DOHH2 (cell line): ENCODE results near the gene OGFOD2.

Source experiments
- H3F3A ChIP-seq: fragments of 200-600 bp; sonication (generic), shearing (Covaris generic); 2 replicates; pipeline ENCODE4 v1.6.0; 2016; ENCODE audit warnings: antibody characterized with exemption, mild to moderate bottlenecking; ENCODE audit not compliant: control insufficient read depth, insufficient read depth
- H3K27ac ChIP-seq: fragments of 200-600 bp; sonication (generic); 2 replicates; pipeline ENCODE4 v1.5.1; 2014; ENCODE audit warnings: low read depth, mild to moderate bottlenecking, low read length, moderate library complexity
- H3K27me3 ChIP-seq: fragments of 200-600 bp; sonication (generic); 2 replicates; pipeline ENCODE4 v1.6.1; 2014; ENCODE audit warnings: mild to moderate bottlenecking, low read length, mixed read lengths; ENCODE audit not compliant: control insufficient read depth
- H3K36me3 ChIP-seq: fragments of 200-600 bp; sonication (generic); 2 replicates; pipeline ENCODE4 v1.6.1; 2014; ENCODE audit warnings: mild to moderate bottlenecking, low read length, moderate library complexity, mixed read lengths; ENCODE audit not compliant: control insufficient read depth
- H3K4me1 ChIP-seq: fragments of 200-600 bp; sonication (generic); 2 replicates; pipeline ENCODE4 v1.6.1; 2014; ENCODE audit warnings: mild to moderate bottlenecking, low read length, mixed read lengths; ENCODE audit not compliant: control insufficient read depth
- H3K4me2 ChIP-seq: fragments of 200-600 bp; sonication (generic); 2 replicates; pipeline ENCODE4 v1.6.0; 2014; ENCODE audit warnings: mild to moderate bottlenecking, low read length, moderate library complexity
- H3K4me3 ChIP-seq: fragments of 200-600 bp; sonication (generic); 2 replicates; pipeline ENCODE4 v1.5.1; 2014; ENCODE audit warnings: mild to moderate bottlenecking, low read length, mixed read lengths
- H3K79me2 ChIP-seq: fragments of 200-600 bp; sonication (generic); 2 replicates; pipeline ENCODE4 v1.6.1; 2014; ENCODE audit warnings: mild to moderate bottlenecking, low read length, mixed read lengths; ENCODE audit not compliant: control insufficient read depth
- H3K9me2 ChIP-seq: fragments of 200-600 bp; sonication (generic); replicated peaks from 2 replicates; pipeline ENCODE4 v1.6.1; 2014; ENCODE audit warnings: mild to moderate bottlenecking, low read length, mixed read lengths; ENCODE audit not compliant: control insufficient read depth
- H3K9me3 ChIP-seq: fragments of 200-600 bp; sonication (generic); 2 replicates; pipeline ENCODE4 v1.6.1; 2014; ENCODE audit warnings: antibody characterized with exemption, low read length, mixed read lengths; ENCODE audit not compliant: control insufficient read depth, insufficient read depth
- H4K20me1 ChIP-seq: fragments of 200-600 bp; sonication (generic); 2 replicates; pipeline ENCODE4 v1.6.0; 2014; ENCODE audit warnings: low read depth, mild to moderate bottlenecking, antibody characterized with exemption, low read length, moderate library complexity; ENCODE audit not compliant: control insufficient read depth, insufficient read depth
- EZH2phosphoT487 ChIP-seq: fragments of 200-600 bp; sonication (generic); IDR thresholded peaks from 2 replicates; pipeline ENCODE4 v1.6.1; 2017; ENCODE audit warnings: borderline replicate concordance, mild to moderate bottlenecking, antibody characterized with exemption, low read length, moderate library complexity, mixed read lengths
- TF ChIP-seq, protein P1 (sequence below): fragments of 200-600 bp; sonication (generic); IDR thresholded peaks from one replicate; pipeline ENCODE4 v1.5.1; 2014; ENCODE audit warnings: antibody characterized with exemption, mild to moderate bottlenecking, low read depth, low read length; ENCODE audit not compliant: poor library complexity, severe bottlenecking

Gene OGFOD2

GRCh38 chr12:123019841-123020138 lies 44.7 kb downstream of the OGFOD2 start:
- no peak overlapping the region for H3K4me2 ChIP-seq
- no peaks in the 10 kb centered on the region for H3K9me3 ChIP-seq
- H3K79me2 ChIP-seq: no peaks in the 10 kb centered on the region
- H3K4me3 ChIP-seq: no peak overlapping the region
- no peaks in the 10 kb centered on the region for H3F3A ChIP-seq
- TF ChIP-seq, protein P1, sequence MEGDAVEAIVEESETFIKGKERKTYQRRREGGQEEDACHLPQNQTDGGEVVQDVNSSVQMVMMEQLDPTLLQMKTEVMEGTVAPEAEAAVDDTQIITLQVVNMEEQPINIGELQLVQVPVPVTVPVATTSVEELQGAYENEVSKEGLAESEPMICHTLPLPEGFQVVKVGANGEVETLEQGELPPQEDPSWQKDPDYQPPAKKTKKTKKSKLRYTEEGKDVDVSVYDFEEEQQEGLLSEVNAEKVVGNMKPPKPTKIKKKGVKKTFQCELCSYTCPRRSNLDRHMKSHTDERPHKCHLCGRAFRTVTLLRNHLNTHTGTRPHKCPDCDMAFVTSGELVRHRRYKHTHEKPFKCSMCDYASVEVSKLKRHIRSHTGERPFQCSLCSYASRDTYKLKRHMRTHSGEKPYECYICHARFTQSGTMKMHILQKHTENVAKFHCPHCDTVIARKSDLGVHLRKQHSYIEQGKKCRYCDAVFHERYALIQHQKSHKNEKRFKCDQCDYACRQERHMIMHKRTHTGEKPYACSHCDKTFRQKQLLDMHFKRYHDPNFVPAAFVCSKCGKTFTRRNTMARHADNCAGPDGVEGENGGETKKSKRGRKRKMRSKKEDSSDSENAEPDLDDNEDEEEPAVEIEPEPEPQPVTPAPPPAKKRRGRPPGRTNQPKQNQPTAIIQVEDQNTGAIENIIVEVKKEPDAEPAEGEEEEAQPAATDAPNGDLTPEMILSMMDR: no peak
- TF ChIP-seq EZH2phosphoT487: no peak
- H3K27ac ChIP-seq: no peak overlapping the region
- peaks cover 5% of the 10 kb centered on the region; the same call in 1 of the 2 replicates for H3K27me3 ChIP-seq
- H4K20me1 ChIP-seq: no peaks in the 10 kb centered on the region
- H3K36me3 ChIP-seq: no peaks in the 10 kb centered on the region
- H3K4me1 ChIP-seq: no peaks in the 10 kb centered on the region
- H3K9me2 ChIP-seq: no peaks in the 10 kb centered on the region

DNA sequence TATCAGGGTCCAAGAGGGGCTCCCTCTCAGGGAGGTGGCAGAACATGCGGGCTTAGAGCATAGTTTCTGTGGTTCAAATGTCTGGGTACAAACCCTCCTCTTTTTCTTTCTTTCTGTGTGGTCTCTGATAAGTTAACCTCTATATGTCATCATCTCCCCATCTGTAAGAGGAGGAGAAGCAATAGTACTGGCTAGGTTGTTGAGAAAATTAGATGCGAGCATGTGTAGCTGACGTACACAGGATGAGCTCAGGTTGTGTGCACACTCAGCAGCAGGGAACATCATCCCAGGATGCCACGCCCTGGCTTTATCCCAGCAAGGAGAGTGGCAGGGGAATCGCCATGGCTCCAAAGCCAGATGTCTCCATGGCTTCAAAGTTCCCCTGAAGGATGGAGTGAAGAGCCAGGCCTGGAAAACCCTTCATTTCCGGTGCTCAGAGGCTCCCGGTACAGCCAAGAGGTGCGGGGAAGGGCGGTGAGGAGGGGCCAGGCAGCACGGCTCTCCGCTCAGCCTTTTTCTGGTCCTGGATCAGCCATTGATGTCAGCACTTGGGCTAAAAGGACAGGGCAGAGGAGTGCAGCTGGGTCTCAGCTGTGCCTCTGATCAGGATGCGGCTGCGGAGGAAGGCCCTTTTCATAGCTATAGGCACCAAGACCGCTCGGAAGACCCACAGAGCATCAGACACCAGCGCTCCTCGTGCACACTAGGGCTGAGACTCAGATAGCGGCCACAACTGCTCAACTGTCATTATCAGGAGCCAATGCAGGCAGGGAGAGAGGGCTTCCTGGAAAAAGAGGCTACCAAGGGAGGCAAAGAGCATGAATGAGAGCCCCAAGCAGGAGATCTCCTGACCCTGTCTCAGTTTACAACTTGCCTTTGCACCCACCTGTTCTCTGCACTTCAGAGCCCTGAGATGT lies 46.9 kb downstream of the OGFOD2 start:
- no peak overlapping the region for H3K4me3 ChIP-seq
- H3K9me2 ChIP-seq: no peaks in the 10 kb centered on the region
- H3K4me1 ChIP-seq: no peaks in the 10 kb centered on the region
- TF ChIP-seq, protein P1: no peak
- TF ChIP-seq EZH2phosphoT487: no peak
- H4K20me1 ChIP-seq: no peaks in the 10 kb centered on the region
- H3K27me3 ChIP-seq: peaks cover 3% of the 10 kb centered on the region; the same call in 1 of the 2 replicates
- H3K79me2 ChIP-seq: no peaks in the 10 kb centered on the region
- no peak overlapping the region for H3K4me2 ChIP-seq
- no peaks in the 10 kb centered on the region for H3K36me3 ChIP-seq
- H3K27ac ChIP-seq: no peak overlapping the region
- no peaks in the 10 kb centered on the region for H3K9me3 ChIP-seq
- H3F3A ChIP-seq: no peaks in the 10 kb centered on the region

DNA sequence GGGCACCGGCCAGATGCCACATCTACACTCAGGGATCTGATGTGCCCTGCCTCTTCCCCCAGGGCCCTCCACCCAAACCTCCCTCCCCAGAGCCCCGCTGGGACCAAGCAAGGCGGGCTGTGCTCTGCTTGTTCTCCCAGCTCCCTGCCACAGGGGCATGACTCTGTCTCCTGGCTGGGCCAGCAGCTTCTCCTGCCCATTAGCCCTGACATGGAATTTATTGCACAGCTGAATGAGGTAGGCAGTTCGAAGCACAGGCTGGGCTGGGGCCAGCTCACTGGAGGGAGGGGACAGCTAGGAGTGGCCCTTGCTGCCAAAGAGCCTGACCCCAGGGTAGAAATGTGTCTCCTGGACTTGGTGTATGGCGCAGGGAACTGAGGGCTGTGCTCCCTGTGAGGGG lies 47.8 kb downstream of the OGFOD2 start:
- no peak for TF ChIP-seq EZH2phosphoT487
- TF ChIP-seq, protein P1: no peak
- H3K27me3 ChIP-seq: peaks cover 3% of the 10 kb centered on the region; the same call in 1 of the 2 replicates
- no peaks in the 10 kb centered on the region for H4K20me1 ChIP-seq
- no peaks in the 10 kb centered on the region for H3K4me1 ChIP-seq
- no peak overlapping the region for H3K4me2 ChIP-seq
- H3K9me2 ChIP-seq: no peaks in the 10 kb centered on the region
- H3K36me3 ChIP-seq: no peaks in the 10 kb centered on the region
- no peaks in the 10 kb centered on the region for H3K9me3 ChIP-seq
- H3K4me3 ChIP-seq: no peak overlapping the region
- H3K27ac ChIP-seq: no peak overlapping the region
- no peaks in the 10 kb centered on the region for H3F3A ChIP-seq
- H3K79me2 ChIP-seq: no peaks in the 10 kb centered on the region
